Raji (cell line): ENCODE results near the gene GRK1.

Experiments
- POLR2A ChIP-seq: IDR thresholded peaks from 2 replicates; pipeline ENCODE4 v1.6.1; 2011; ENCODE audit warnings: low read depth, low read length, control low read depth; ENCODE audit not compliant: insufficient read depth

The GRK1 gene

GRCh38 chr13:113776231-113777125, 109.5 kb downstream of the GRK1 start:
- no peak for TF ChIP-seq POLR2A

GRCh38 chr13:113777311-113778260, 110.6 kb downstream of the GRK1 start:
- TF ChIP-seq POLR2A, result no peak

- TF ChIP-seq POLR2A, result no peak
These were observed 114.6 kb downstream of the GRK1 start for GRCh38 chr13:113781571-113781970.

- no peak for TF ChIP-seq POLR2A
These were observed 115.5 kb downstream of the GRK1 start for GRCh38 chr13:113782472-113782871.

- TF ChIP-seq POLR2A, result no peak
These were observed 116.3 kb downstream of the GRK1 start for GRCh38 chr13:113783200-113783881.

GRCh38 chr13:113783966-113784644, 117.1 kb downstream of the GRK1 start:
- TF ChIP-seq POLR2A, result no peak

GRCh38 chr13:113784645-113785024, 117.6 kb downstream of the GRK1 start:
- no peak for TF ChIP-seq POLR2A

GRCh38 chr13:113785051-113786010, 118.3 kb downstream of the GRK1 start:
- TF ChIP-seq POLR2A, result no peak

- no peak for TF ChIP-seq POLR2A
These were observed 119.3 kb downstream of the GRK1 start for GRCh38 chr13:113786262-113786841.
